Measurements from ENCODE around the gene MYH4.

Gene MYH4

GRCh38 chr17:10421211-10421610 is 48.1 kb downstream of the MYH4 start:
- Histone ChIP-seq H3K9me3 (ENCODE audit: low read length) (no peaks in the 10 kb centered on the region), H3K36me3 (ENCODE audit: insufficient read depth, low read length) (no peaks in the 10 kb centered on the region), H3K4me3 (ENCODE audit: low read depth in 1 of 2, low read length in 2 of 2) (no peak overlapping the region), H3K27ac (ENCODE audit: low read depth, low read length) (no peak overlapping the region), H3K4me1 (ENCODE audit: insufficient read depth, low read length) (no peaks in the 10 kb centered on the region), H3K27me3 (ENCODE audit: control insufficient read depth in 1 of 2, insufficient read depth in 2 of 2, low read length in 2 of 2) (no peaks in the 10 kb centered on the region), H3K9ac (ENCODE audit: low read length) (no peak overlapping the region)

GRCh38 chr17:10420811-10421210 is 48.5 kb downstream of the MYH4 start:
- Histone ChIP-seq H3K4me3 (ENCODE audit: low read depth in 1 of 2, low read length in 2 of 2) (no peak overlapping the region), H3K27ac (ENCODE audit: low read depth, low read length) (no peak overlapping the region), H3K9ac (ENCODE audit: low read length) (no peak overlapping the region), H3K36me3 (ENCODE audit: insufficient read depth, low read length) (no peaks in the 10 kb centered on the region), H3K27me3 (ENCODE audit: control insufficient read depth in 1 of 2, insufficient read depth in 2 of 2, low read length in 2 of 2) (no peaks in the 10 kb centered on the region), H3K9me3 (ENCODE audit: low read length) (no peaks in the 10 kb centered on the region), H3K4me1 (ENCODE audit: insufficient read depth, low read length) (no peaks in the 10 kb centered on the region)

- Histone ChIP-seq H3K4me3 (ENCODE audit: low read depth in 1 of 2, low read length in 2 of 2) (no peak overlapping the region), H3K27me3 (ENCODE audit: control insufficient read depth in 1 of 2, insufficient read depth in 2 of 2, low read length in 2 of 2) (no peaks in the 10 kb centered on the region), H3K36me3 (ENCODE audit: insufficient read depth, low read length) (no peaks in the 10 kb centered on the region), H3K9me3 (ENCODE audit: low read length) (no peaks in the 10 kb centered on the region), H3K27ac (ENCODE audit: low read depth, low read length) (no peak overlapping the region), H3K4me1 (ENCODE audit: insufficient read depth, low read length) (no peaks in the 10 kb centered on the region), H3K9ac (ENCODE audit: low read length) (no peak overlapping the region)
These were observed 51.9 kb downstream of the MYH4 start for GRCh38 chr17:10417431-10417830.

GRCh38 chr17:10415161-10415560 is 54.2 kb downstream of the MYH4 start:
- H3K27me3 ChIP-seq (ENCODE audit: control insufficient read depth in 1 of 2, insufficient read depth in 2 of 2, low read length in 2 of 2): no peaks in the 10 kb centered on the region
- H3K9me3 ChIP-seq (ENCODE audit: low read length): no peaks in the 10 kb centered on the region
- H3K36me3 ChIP-seq (ENCODE audit: insufficient read depth, low read length): no peaks in the 10 kb centered on the region
- no peak overlapping the region for H3K4me3 ChIP-seq (ENCODE audit: low read depth in 1 of 2, low read length in 2 of 2)
- no peak overlapping the region for H3K27ac ChIP-seq (ENCODE audit: low read depth, low read length)
- H3K9ac ChIP-seq (ENCODE audit: low read length): no peak overlapping the region
- no peaks in the 10 kb centered on the region for H3K4me1 ChIP-seq (ENCODE audit: insufficient read depth, low read length)

- Histone ChIP-seq H3K27me3 (ENCODE audit: control insufficient read depth in 1 of 2, insufficient read depth in 2 of 2, low read length in 2 of 2) (no peaks in the 10 kb centered on the region), H3K4me1 (ENCODE audit: insufficient read depth, low read length) (no peaks in the 10 kb centered on the region), H3K9ac (ENCODE audit: low read length) (no peak overlapping the region), H3K9me3 (ENCODE audit: low read length) (no peaks in the 10 kb centered on the region), H3K4me3 (ENCODE audit: low read depth in 1 of 2, low read length in 2 of 2) (no peak overlapping the region), H3K36me3 (ENCODE audit: insufficient read depth, low read length) (no peaks in the 10 kb centered on the region), H3K27ac (ENCODE audit: low read depth, low read length) (no peak overlapping the region)
These were observed 65.8 kb downstream of the MYH4 start for GRCh38 chr17:10403589-10403988.

GRCh38 chr17:10398352-10398751 is 71.0 kb downstream of the MYH4 start:
- Histone ChIP-seq H3K4me1 (ENCODE audit: insufficient read depth, low read length) (no peaks in the 10 kb centered on the region), H3K9ac (ENCODE audit: low read length) (no peak overlapping the region), H3K9me3 (ENCODE audit: low read length) (no peaks in the 10 kb centered on the region), H3K36me3 (ENCODE audit: insufficient read depth, low read length) (no peaks in the 10 kb centered on the region), H3K27me3 (ENCODE audit: control insufficient read depth in 1 of 2, insufficient read depth in 2 of 2, low read length in 2 of 2) (no peaks in the 10 kb centered on the region), H3K27ac (ENCODE audit: low read depth, low read length) (no peak overlapping the region), H3K4me3 (ENCODE audit: low read depth in 1 of 2, low read length in 2 of 2) (no peak overlapping the region)

- Histone ChIP-seq H3K4me1 (ENCODE audit: insufficient read depth, low read length) (no peaks in the 10 kb centered on the region), H3K27me3 (ENCODE audit: control insufficient read depth in 1 of 2, insufficient read depth in 2 of 2, low read length in 2 of 2) (no peaks in the 10 kb centered on the region), H3K9me3 (ENCODE audit: low read length) (no peaks in the 10 kb centered on the region), H3K9ac (ENCODE audit: low read length) (no peak overlapping the region), H3K4me3 (ENCODE audit: low read depth in 1 of 2, low read length in 2 of 2) (no peak overlapping the region), H3K27ac (ENCODE audit: low read depth, low read length) (no peak overlapping the region), H3K36me3 (ENCODE audit: insufficient read depth, low read length) (no peaks in the 10 kb centered on the region)
These were observed 72.7 kb downstream of the MYH4 start for GRCh38 chr17:10396524-10397163.

- no peak overlapping the region for H3K9ac ChIP-seq (ENCODE audit: low read length)
- no peaks in the 10 kb centered on the region for H3K36me3 ChIP-seq (ENCODE audit: insufficient read depth, low read length)
- H3K27me3 ChIP-seq (ENCODE audit: control insufficient read depth in 1 of 2, insufficient read depth in 2 of 2, low read length in 2 of 2): no peaks in the 10 kb centered on the region
- H3K9me3 ChIP-seq (ENCODE audit: low read length): no peaks in the 10 kb centered on the region
- no peak overlapping the region for H3K4me3 ChIP-seq (ENCODE audit: low read depth in 1 of 2, low read length in 2 of 2)
- no peak overlapping the region for H3K27ac ChIP-seq (ENCODE audit: low read depth, low read length)
- H3K4me1 ChIP-seq (ENCODE audit: insufficient read depth, low read length): no peaks in the 10 kb centered on the region
These were observed 75.0 kb downstream of the MYH4 start for GRCh38 chr17:10394201-10394887.
